Measurements from ENCODE around the gene HM13.
"Not testable (repeated sequence)": the region's sequence is repeated elsewhere in the genome, so short reads cannot be mapped to it uniquely, and the experiment has no call there.

The HM13 gene

GRCh38 chr20:31502884-31503673 lies 11.2 kb upstream of the HM13 start:
- DNase-seq (ENCODE audit: low read depth) = peak; percentile 63

- no peak for DNase-seq (ENCODE audit: low read depth)
Observed at GRCh38 chr20:31505903-31506302, 8.3 kb upstream of the HM13 start.

GRCh38 chr20:31508517-31509244 lies 5.6 kb upstream of the HM13 start:
- no peak for DNase-seq (ENCODE audit: low read depth)

- no peak for DNase-seq (ENCODE audit: low read depth)
Observed at GRCh38 chr20:31515072-31515774, 981 bp downstream of the HM13 start.

- no peak for DNase-seq (ENCODE audit: low read depth)
Observed at GRCh38 chr20:31515775-31516107, 1.5 kb downstream of the HM13 start.

- no peak for DNase-seq (ENCODE audit: low read depth)
Observed at GRCh38 chr20:31516166-31516565, 1.9 kb downstream of the HM13 start.

- no peak for DNase-seq (ENCODE audit: low read depth)
Observed at GRCh38 chr20:31516651-31517050, 2.4 kb downstream of the HM13 start.

- peak; percentile 71 for DNase-seq (ENCODE audit: low read depth)
Observed at GRCh38 chr20:31517373-31517772, 3.1 kb downstream of the HM13 start.

GRCh38 chr20:31521267-31521666 lies 7.0 kb downstream of the HM13 start:
- DNase-seq (ENCODE audit: low read depth) = not testable (repeated sequence)

GRCh38 chr20:31522731-31523130 lies 8.5 kb downstream of the HM13 start:
- DNase-seq (ENCODE audit: low read depth) = no peak

- no peak for DNase-seq (ENCODE audit: low read depth)
Observed at GRCh38 chr20:31523361-31524283, 9.4 kb downstream of the HM13 start.

- no peak for DNase-seq (ENCODE audit: low read depth)
Observed at GRCh38 chr20:31527266-31527665, 13.0 kb downstream of the HM13 start.

GRCh38 chr20:31535298-31535697 lies 21.1 kb downstream of the HM13 start:
- no peak for DNase-seq (ENCODE audit: low read depth)

GRCh38 chr20:31536575-31536974 lies 22.3 kb downstream of the HM13 start:
- DNase-seq (ENCODE audit: low read depth) = no peak

GRCh38 chr20:31537116-31537871 lies 23.1 kb downstream of the HM13 start:
- DNase-seq (ENCODE audit: low read depth) = no peak

GRCh38 chr20:31537890-31538289 lies 23.6 kb downstream of the HM13 start:
- DNase-seq (ENCODE audit: low read depth) = no peak

- DNase-seq (ENCODE audit: low read depth) = no peak
Observed at GRCh38 chr20:31538326-31538725, 24.1 kb downstream of the HM13 start.

- not testable (repeated sequence) for DNase-seq (ENCODE audit: low read depth)
Observed at GRCh38 chr20:31539636-31540035, 25.4 kb downstream of the HM13 start.

- no peak for DNase-seq (ENCODE audit: low read depth)
Observed at GRCh38 chr20:31540406-31540805, 26.2 kb downstream of the HM13 start.

- DNase-seq (ENCODE audit: low read depth) = peak; percentile 22
Observed at GRCh38 chr20:31542201-31542842, 28.1 kb downstream of the HM13 start.

GRCh38 chr20:31542963-31543362 lies 28.7 kb downstream of the HM13 start:
- DNase-seq (ENCODE audit: low read depth) = no peak
